GM19351 (cell line): ENCODE data around the gene PNRC1.
A peak's percentile ranks its signal among the peaks of the same experiment; 100 is the strongest.
"Not testable (repeated sequence)": the region's sequence is repeated elsewhere in the genome, so short reads cannot be mapped to it uniquely, and the experiment has no call there.

Experiments used
- ATAC-seq: cut with Tn5 transposase; IDR thresholded peaks from one replicate; pipeline ENCODE4 v1.9.1; 2021; ENCODE audit warnings: mild to moderate bottlenecking, moderate library complexity; ENCODE audit not compliant: unreplicated experiment

PNRC1 gene

GRCh38 chr6:89098461-89098860, 17.9 kb downstream of the PNRC1 start:
- no peak for ATAC-seq

GRCh38 chr6:89100114-89100513, 19.6 kb downstream of the PNRC1 start:
- no peak for ATAC-seq

GRCh38 chr6:89110284-89110683, 29.7 kb downstream of the PNRC1 start:
- no peak for ATAC-seq

- no peak for ATAC-seq
Observed at GRCh38 chr6:89111933-89112332, 31.4 kb downstream of the PNRC1 start.

- ATAC-seq = no peak
Observed at GRCh38 chr6:89116702-89117101, 36.2 kb downstream of the PNRC1 start.

- peak; percentile 87 for ATAC-seq
Observed at GRCh38 chr6:89117211-89118108, 36.9 kb downstream of the PNRC1 start, which contains the start of gene SRSF12. SRSF12 (minus strand) TSS chr6:89118071; CDS start chr6:89117887, 184 bp downstream.

GRCh38 chr6:89118931-89119330, 38.4 kb downstream of the PNRC1 start:
- ATAC-seq = no peak

GRCh38 chr6:89120371-89120770, 39.8 kb downstream of the PNRC1 start:
- ATAC-seq = no peak

- no peak for ATAC-seq
Observed at GRCh38 chr6:89121934-89122333, 41.4 kb downstream of the PNRC1 start.

- peak; percentile 70 for ATAC-seq
Observed at GRCh38 chr6:89122625-89123024, 42.1 kb downstream of the PNRC1 start.

GRCh38 chr6:89128256-89128671, 47.7 kb downstream of the PNRC1 start:
- ATAC-seq = not testable (repeated sequence)

- ATAC-seq = no peak
Observed at GRCh38 chr6:89131599-89131998, 51.0 kb downstream of the PNRC1 start.

GRCh38 chr6:89132057-89132456, 51.5 kb downstream of the PNRC1 start:
- ATAC-seq = no peak

- ATAC-seq = no peak
Observed at GRCh38 chr6:89133981-89134380, 53.4 kb downstream of the PNRC1 start.

GRCh38 chr6:89134723-89135122, 54.2 kb downstream of the PNRC1 start:
- no peak for ATAC-seq
